Endothelial cell (in vitro differentiated cells): ENCODE data around the gene IGFN1. TPM values are rescaled to one million over a fixed set of nuclear protein-coding genes. Genes with fewer than 3 reads are reported as not detected.

Source experiments
- DNase-seq: peaks from one replicate; pipeline ENCODE4 v3.0.0; 2021; ENCODE audit warnings: low spot score
- H3K27ac Mint-ChIP-seq: one replicate; pipeline ENCODE4 v1.8.0; 2021; ENCODE audit warnings: mixed read lengths, inconsistent platforms; ENCODE audit not compliant: unreplicated experiment
- H3K27me3 Mint-ChIP-seq: one replicate; pipeline ENCODE4 v1.8.0; 2021; ENCODE audit warnings: mild to moderate bottlenecking, moderate library complexity, mixed read lengths, inconsistent platforms; ENCODE audit not compliant: unreplicated experiment
- H3K36me3 Mint-ChIP-seq: one replicate; pipeline ENCODE4 v1.8.0; 2021; ENCODE audit warnings: mild to moderate bottlenecking, low read depth, mixed read lengths, inconsistent platforms; ENCODE audit not compliant: unreplicated experiment
- H3K4me1 Mint-ChIP-seq: one replicate; pipeline ENCODE4 v1.8.0; 2021; ENCODE audit warnings: mild to moderate bottlenecking, mixed read lengths, inconsistent platforms; ENCODE audit not compliant: unreplicated experiment
- H3K4me3 Mint-ChIP-seq: one replicate; pipeline ENCODE4 v1.8.0; 2021; ENCODE audit warnings: mild to moderate bottlenecking, mixed read lengths, inconsistent platforms; ENCODE audit not compliant: unreplicated experiment
- H3K9me3 Mint-ChIP-seq: one replicate; pipeline ENCODE4 v1.8.0; 2021; ENCODE audit warnings: mixed read lengths, inconsistent platforms; ENCODE audit not compliant: unreplicated experiment
- total RNA-seq: library from RNA; stranded (reverse); fragmentation: NEBNext Ultra II Directional; extraction: Animal tissue kit (Norgen Biotek cat#: 25700); gene quantifications from one replicate; pipeline ENCODE4 v1.2.1, GENCODE V29; 2021; ENCODE audit not compliant: unreplicated experiment
- TF ChIP-seq, protein P1 (sequence below): fragments of 200-600 bp; sonication (generic); IDR thresholded peaks from one replicate; pipeline ENCODE4 v1.5.0; 2021; ENCODE audit warnings: antibody characterized with exemption; ENCODE audit not compliant: unreplicated experiment

The IGFN1 gene
- total RNA-seq, 1 donor from 2014 or later = not detected

DNA sequence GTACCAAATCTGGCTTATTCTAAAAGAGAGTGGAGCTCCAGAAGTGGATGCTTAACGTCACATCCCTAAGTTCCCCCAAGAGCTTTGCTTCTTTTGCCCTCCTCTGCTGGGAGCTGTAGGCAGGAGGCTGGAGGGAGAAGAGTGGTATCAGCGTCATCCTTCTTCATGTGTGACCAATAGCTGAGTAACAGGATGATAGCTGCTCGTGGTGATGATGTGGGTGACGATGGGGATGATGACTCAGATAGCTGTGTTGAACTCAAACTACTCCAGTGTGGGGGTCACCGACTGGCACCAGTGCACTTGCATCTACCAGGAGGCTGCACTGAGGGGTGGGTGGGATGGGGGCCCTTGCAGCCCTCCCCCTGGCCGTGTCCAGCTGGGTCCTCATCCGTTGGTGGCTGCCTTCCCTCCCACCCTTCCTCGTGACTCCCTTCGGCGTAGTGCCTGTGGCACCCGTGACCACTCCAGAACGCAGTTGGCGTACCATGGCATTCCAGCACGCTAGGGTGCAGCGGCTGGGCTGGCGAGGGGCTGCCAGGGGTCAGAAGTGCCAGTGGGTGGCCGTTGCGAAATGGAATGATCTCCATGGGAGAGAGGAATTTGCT is 1.1 kb downstream of the IGFN1 start:
- Mint-ChIP-seq H3K27me3 (peaks cover 1% of the 10 kb centered on the region), H3K4me3 (no peak overlapping the region)
- DNase-seq = no peak

DNA sequence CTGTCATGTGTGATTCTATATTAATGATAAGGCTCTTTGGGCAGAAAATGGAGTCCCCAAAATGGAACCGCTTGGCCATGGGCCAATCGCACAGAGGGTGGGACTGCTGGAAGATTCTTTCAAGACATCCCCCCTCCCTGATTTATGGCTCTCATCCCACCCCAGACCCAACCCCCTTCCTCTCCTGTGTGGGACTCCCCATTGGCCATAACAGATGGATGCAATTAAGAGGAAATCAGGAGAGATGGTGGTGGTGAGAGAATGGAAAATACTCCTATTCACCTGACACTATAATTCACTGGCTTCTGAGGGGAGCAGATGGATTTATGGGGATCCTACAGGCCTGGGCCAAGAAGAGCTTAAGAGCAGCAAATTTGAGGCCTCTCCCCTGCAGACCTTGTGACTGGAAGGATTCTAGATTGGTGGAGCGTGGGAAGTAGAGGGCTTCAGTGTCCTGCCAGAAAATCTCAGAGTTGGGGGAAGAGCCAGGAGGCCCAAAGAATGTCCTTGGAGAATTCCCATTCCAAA is 1.7 kb downstream of the IGFN1 start:
- Mint-ChIP-seq H3K27me3 (peaks cover 1% of the 10 kb centered on the region), H3K4me1 (no peaks in the 10 kb centered on the region), H3K9me3 (no peaks in the 10 kb centered on the region), H3K27ac (no peak overlapping the region), H3K36me3 (no peaks in the 10 kb centered on the region), H3K4me3 (no peak overlapping the region)
- no peak for DNase-seq
- TF ChIP-seq, protein P1, sequence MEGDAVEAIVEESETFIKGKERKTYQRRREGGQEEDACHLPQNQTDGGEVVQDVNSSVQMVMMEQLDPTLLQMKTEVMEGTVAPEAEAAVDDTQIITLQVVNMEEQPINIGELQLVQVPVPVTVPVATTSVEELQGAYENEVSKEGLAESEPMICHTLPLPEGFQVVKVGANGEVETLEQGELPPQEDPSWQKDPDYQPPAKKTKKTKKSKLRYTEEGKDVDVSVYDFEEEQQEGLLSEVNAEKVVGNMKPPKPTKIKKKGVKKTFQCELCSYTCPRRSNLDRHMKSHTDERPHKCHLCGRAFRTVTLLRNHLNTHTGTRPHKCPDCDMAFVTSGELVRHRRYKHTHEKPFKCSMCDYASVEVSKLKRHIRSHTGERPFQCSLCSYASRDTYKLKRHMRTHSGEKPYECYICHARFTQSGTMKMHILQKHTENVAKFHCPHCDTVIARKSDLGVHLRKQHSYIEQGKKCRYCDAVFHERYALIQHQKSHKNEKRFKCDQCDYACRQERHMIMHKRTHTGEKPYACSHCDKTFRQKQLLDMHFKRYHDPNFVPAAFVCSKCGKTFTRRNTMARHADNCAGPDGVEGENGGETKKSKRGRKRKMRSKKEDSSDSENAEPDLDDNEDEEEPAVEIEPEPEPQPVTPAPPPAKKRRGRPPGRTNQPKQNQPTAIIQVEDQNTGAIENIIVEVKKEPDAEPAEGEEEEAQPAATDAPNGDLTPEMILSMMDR = no peak

More for the DNA sequence above, 1.1 kb downstream of the IGFN1 start:
- Mint-ChIP-seq H3K36me3 (no peaks in the 10 kb centered on the region), H3K4me1 (no peaks in the 10 kb centered on the region), H3K9me3 (no peaks in the 10 kb centered on the region), H3K27ac (no peak overlapping the region)
- TF ChIP-seq, protein P1 = no peak

DNA sequence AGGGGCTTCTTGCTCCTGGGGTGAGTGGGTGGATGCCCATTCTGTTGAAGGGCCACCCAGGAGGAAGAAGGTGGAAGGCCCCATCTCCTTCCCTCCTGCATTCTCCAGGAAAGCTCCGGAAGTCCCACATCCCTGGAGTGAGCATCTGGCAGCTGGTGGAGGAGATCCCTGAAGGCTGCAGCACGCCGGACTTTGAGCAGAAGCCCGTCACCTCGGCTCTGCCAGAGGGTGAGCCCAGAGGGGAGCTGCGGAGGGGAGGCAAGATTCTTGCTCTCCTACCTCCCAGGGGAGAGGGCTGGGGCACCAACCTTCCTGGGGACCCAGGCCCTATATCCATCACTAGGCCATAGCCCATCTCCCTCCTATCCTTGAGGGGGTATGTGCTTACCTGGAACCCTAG is 3.4 kb downstream of the IGFN1 start:
- no peak overlapping the region for H3K27ac Mint-ChIP-seq
- no peak for DNase-seq
- no peak overlapping the region for H3K4me3 Mint-ChIP-seq
- no peaks in the 10 kb centered on the region for H3K36me3 Mint-ChIP-seq
- no peaks in the 10 kb centered on the region for H3K9me3 Mint-ChIP-seq
- TF ChIP-seq, protein P1 = no peak
- no peaks in the 10 kb centered on the region for H3K4me1 Mint-ChIP-seq
- H3K27me3 Mint-ChIP-seq = peaks cover 7% of the 10 kb centered on the region

DNA sequence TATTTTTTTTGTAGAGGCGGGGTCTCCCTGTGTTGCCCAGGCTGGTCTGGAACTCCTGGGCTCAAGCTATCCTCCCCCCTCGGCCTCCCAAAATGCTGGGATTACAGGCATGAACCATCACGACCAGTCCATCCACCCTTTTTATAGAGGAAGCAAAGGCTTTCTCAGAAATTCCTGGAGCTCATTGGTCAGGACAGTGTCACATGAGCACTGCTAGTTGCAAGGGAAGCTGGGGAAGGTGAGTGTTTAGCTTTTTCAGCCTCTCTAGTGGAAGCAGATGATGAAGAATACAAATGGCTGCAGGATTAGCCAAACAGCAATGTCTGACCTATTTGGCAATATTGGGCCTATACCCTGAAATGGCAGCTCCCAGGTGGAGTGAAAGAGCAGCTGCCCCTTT is 8.0 kb downstream of the IGFN1 start:
- no peaks in the 10 kb centered on the region for H3K9me3 Mint-ChIP-seq
- H3K4me1 Mint-ChIP-seq = no peaks in the 10 kb centered on the region
- TF ChIP-seq, protein P1 = no peak
- no peak overlapping the region for H3K4me3 Mint-ChIP-seq
- no peaks in the 10 kb centered on the region for H3K36me3 Mint-ChIP-seq
- peaks cover 13% of the 10 kb centered on the region for H3K27me3 Mint-ChIP-seq
- no peak overlapping the region for H3K27ac Mint-ChIP-seq
- DNase-seq = no peak

DNA sequence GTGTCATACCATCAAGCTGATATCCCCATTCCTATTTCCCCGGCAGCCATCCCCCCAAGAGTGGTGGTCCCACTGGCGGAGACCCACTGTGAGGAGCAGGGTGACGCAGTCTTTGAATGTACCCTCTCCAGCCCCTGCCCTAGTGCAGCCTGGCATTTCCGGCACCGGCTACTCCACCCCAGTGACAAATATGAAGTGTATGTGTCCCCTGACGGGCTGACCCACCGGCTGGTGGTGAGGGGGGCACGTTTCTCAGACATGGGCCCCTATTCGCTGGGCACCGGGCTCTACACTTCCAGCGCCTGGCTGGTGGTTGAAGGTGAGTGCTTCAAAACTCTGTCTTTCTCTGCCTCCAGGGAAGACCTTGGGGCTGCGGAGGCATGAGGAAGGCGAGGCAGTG is 14.4 kb downstream of the IGFN1 start:
- H3K27me3 Mint-ChIP-seq = peaks cover 11% of the 10 kb centered on the region
- TF ChIP-seq, protein P1 = no peak
- no peak for DNase-seq
- H3K4me1 Mint-ChIP-seq = no peaks in the 10 kb centered on the region
- no peaks in the 10 kb centered on the region for H3K9me3 Mint-ChIP-seq
- H3K36me3 Mint-ChIP-seq = no peaks in the 10 kb centered on the region
- H3K4me3 Mint-ChIP-seq = no peak overlapping the region
- H3K27ac Mint-ChIP-seq = no peak overlapping the region
